Mesenteric fat pad (tissue), 1 donor: ENCODE measurements around the gene LACTBL1. TPM values are rescaled to one million over a fixed set of nuclear protein-coding genes. Genes with fewer than 3 reads are reported as not detected.

Source experiments
- DNase-seq: peaks from one replicate; pipeline ENCODE4 v3.0.0-alpha.2; 2020; ENCODE audit warnings: low spot score
- total RNA-seq: library from RNA; stranded (reverse); fragmentation: NEBNext Ultra II Directional; extraction: Animal tissue kit (Norgen Biotek cat#: 25700); gene quantifications from one replicate; pipeline ENCODE4 v1.2.1, GENCODE V29; 2021
- donor health status: DM: yes; HTN: yes; CAD: no.

The LACTBL1 gene
- total RNA-seq, 1 donor from 2014 or later, result not detected

DNA sequence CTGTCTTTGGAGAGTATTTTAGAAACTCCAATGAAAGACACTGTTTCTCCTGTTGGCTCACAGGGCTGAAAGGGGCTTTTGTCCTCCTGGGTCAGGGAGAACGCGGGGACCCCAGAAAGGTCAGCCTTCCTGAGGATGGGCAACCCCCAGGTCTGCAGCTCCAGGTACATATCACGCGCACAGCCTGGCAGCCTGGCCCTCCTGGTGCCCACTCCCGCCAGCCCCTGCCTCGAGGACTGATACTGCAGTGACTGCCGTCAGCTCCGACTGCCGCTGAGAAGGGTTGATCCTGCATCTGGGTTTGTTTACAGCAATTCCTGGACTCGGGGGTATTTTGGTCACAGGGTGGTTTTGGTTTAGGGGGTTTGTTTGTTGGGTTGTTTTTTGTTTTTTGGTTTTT, 58.5 kb downstream of the LACTBL1 start:
- no peak for DNase-seq

DNA sequence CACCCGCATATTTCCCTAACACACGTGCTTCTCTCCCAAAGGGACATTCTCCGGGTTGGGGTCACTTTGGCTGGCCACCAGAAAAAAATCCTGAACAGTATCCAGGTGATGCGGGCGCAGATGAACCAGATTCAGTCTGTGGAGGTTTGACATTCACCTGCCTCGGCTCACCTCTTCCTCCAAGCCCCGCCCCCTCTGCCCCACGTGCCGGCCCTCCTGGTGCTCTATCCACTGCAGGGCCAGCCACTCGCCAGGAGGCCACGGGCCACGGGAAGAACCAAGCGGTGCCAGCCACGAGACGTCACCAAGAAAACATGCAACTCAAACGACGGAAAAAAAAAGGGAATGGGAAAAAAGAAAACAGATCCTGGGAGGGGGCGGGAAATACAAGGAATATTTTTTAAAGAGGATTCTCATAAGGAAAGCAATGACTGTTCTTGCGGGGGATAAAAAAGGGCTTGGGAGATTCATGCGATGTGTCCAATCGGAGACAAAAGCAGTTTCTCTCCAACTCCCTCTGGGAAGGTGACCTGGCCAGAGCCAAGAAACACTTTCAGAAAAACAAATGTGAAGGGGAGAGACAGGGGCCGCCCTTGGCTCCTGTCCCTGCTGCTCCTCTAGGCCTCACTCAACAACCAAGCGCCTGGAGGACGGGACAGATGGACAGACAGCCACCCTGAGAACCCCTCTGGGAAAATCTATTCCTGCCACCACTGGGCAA, 59.1 kb downstream of the LACTBL1 start:
- no peak for DNase-seq

DNA sequence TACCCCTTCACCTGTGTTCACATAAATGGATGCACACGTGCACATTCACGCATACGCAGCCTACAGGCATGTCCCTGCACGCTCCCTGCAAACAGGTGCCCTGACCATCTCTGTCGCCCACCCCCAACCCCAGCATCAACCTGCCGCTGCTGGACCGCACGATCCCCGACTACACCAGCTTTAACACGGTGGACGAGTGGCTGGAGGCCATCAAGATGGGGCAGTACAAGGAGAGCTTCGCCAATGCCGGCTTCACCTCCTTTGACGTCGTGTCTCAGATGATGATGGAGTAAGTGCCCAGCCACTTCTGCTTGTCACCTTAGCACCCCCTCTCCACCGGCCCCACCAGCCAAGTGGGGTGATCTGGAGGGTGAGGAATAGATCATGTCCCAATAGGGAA, 60.4 kb downstream of the LACTBL1 start:
- no peak for DNase-seq

DNA sequence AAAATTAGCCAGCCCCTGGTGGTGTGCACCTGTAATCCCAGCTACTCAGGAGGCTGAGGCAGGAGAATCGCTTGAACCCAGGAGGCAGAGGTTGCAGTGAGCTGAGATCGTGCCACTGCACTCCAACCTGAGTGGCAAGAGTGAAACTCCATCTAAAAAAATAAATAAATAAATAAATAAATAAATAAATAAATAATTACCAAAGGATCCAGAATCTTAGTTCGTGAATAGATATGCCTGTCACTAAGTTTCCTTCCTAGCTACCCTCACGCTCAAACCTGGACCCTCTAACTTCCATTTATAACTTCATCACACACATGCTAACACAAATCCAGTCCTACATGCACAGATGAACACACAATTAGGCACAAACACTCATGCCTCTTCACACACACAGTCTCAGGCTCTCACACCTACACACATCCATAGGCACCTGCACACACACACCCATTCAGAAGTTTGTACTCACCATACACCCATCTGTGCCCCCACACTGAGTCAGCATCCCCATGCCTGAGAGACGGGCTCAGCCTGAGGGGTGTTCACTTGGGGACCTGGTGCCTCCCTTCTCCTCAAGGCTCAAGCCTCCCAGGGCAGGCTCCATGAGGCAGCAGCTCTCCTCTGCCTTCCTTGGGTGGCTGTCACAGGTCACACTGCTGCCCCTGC, 61.5 kb downstream of the LACTBL1 start:
- DNase-seq, result no peak

DNA sequence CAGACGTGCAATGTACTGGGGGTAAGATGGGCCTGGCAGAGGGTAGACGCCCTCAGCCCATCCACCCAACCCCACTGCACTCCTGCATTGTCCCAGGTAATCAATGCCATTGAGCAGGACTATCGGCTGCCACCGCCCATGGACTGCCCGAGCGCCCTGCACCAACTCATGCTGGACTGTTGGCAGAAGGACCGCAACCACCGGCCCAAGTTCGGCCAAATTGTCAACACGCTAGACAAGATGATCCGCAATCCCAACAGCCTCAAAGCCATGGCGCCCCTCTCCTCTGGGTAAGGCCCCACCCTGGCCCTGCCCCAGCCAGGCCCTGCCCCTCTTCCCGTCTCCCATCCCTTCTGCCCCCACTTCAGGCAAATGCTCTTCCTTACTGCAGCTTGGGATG, 62.4 kb downstream of the LACTBL1 start:
- no peak for DNase-seq

DNA sequence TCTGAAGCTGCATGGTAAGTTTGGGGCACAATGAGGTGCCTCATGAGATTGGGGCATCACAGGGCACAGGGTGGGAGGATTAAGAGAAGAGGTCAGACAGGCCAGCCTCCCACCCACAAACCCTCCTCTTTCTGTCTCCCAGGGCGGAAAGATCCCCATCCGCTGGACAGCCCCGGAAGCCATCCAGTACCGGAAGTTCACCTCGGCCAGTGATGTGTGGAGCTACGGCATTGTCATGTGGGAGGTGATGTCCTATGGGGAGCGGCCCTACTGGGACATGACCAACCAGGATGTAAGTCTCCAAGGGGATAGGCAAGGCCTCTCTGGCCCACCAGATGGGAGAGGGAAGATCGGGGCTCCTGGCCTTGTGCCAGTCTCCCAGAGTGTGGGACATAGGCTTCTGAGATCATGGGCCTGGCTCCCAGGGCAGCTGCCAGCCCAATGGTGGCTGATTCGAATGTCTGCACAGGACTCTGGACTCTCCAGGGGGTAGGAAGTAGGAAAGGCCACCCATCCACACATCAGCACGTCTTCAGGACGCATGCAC, 63.7 kb downstream of the LACTBL1 start:
- no peak for DNase-seq

DNA sequence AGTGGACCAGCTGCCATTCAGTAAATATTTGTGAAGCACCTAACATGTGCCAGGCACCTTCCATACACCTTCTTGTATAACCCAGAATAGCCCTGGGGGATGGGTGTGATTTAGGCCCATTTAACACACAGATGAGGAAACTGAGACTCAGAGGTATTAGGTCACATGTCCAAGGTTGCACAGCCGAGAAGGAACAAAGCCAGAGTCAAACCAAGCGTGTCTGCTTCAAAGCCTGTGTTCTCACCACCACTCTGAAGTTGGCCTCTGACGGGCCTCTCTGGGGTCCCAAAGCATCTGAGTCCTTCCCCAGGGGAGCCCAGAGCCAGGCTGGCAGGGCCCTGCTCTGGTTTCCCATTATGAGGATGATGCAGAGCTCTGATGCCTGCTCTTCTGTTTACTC, 65.1 kb downstream of the LACTBL1 start:
- DNase-seq, result no peak

DNA sequence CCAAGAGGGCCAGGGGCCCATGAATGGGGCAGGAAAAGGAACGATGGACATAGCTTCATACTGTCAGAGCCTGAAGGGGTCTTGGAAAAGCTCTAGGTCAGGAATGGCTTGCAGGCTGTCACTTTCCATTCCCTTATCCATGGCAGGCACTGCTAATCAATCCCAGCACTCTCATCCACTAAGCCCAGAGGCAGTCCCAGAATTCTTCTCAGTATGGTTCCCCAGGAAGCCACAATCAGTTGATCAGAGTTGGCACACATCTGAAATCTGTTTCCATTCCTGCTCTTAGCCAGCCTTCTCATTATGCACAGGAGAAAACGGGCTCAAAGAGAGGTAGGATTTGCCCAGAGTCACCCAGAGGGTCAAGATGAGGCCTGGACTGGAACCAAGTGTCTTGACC, 65.7 kb downstream of the LACTBL1 start:
- no peak for DNase-seq

DNA sequence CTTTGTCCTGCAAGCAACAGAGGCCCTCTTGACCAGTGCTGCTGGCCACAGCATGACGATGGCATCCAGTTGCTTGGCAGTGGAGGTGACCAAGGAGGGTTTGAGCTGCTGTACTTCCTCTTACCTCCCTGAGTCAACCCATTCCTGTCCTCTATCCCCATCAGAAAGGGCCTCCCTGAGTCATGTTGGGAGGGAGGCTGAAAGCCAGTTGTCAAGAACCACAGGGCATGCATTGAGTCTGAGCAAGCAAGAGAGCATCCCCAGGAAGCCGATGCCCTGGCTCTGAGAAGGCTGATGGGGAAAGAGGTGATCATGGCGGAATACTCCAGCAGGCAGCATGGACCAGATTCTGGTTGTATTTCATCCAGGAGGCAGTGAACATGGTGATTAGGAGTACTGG, 69.6 kb downstream of the LACTBL1 start:
- DNase-seq, result no peak

Other genes starting within 250 kb of the LACTBL1 start
- not detected for gene TEX46, start 43.0 kb upstream of the LACTBL1 start, total RNA-seq
- gene KDM1A, start 46.6 kb upstream of the LACTBL1 start, total RNA-seq, result 40.1 TPM
- 48.6 TPM for gene LUZP1, start 196.0 kb upstream of the LACTBL1 start, total RNA-seq
- not detected for gene HTR1D, start 244.6 kb upstream of the LACTBL1 start, total RNA-seq